IPS DF 19.7 (cell line): ENCODE measurements around the gene FAM110D.

ENCODE experiments used
- DNase-seq: peaks from one replicate; pipeline ENCODE4 v3.0.0-alpha.2; 2013; ENCODE audit warnings: low read depth, low spot score

Gene FAM110D

GRCh38 chr1:26158908-26159742 is at the start of gene FAM110D:
Gene FAM110D (plus strand): TSS chr1:26159079. CDS start chr1:26161292, 2,213 bp downstream.
- DNase-seq: no peak

GRCh38 chr1:26109229-26110164 is 49.4 kb upstream of the FAM110D start:
- DNase-seq: no peak

- no peak for DNase-seq
Observed at GRCh38 chr1:26110731-26111529, 47.9 kb upstream of the FAM110D start.

GRCh38 chr1:26111530-26112406 is 47.1 kb upstream of the FAM110D start, which contains the start of gene PDIK1L:
Gene PDIK1L (plus strand): TSS chr1:26111824. CDS start chr1:26114309, 2,485 bp downstream.
- DNase-seq: no peak

- no peak for DNase-seq
Observed at GRCh38 chr1:26112407-26112775, 46.5 kb upstream of the FAM110D start.

GRCh38 chr1:26114165-26114927 is 44.5 kb upstream of the FAM110D start:
- no peak for DNase-seq

- DNase-seq: no peak
Observed at GRCh38 chr1:26119892-26120608, 38.8 kb upstream of the FAM110D start.

- DNase-seq: no peak
Observed at GRCh38 chr1:26121854-26122773, 36.8 kb upstream of the FAM110D start.

GRCh38 chr1:26122988-26123973 is 35.6 kb upstream of the FAM110D start:
- no peak for DNase-seq

- DNase-seq: no peak
Observed at GRCh38 chr1:26124418-26125331, 34.2 kb upstream of the FAM110D start.

- no peak for DNase-seq
Observed at GRCh38 chr1:26125382-26125781, 33.5 kb upstream of the FAM110D start.

- DNase-seq: no peak
Observed at GRCh38 chr1:26125946-26126320, 32.9 kb upstream of the FAM110D start.

GRCh38 chr1:26126321-26127084 is 32.4 kb upstream of the FAM110D start:
- DNase-seq: no peak

GRCh38 chr1:26127235-26128163 is 31.4 kb upstream of the FAM110D start:
- DNase-seq: no peak
